ENCODE data around the gene GBP2.
A peak's percentile ranks its signal among the peaks of the same experiment; 100 is the strongest.

The GBP2 gene

GRCh38 chr1:89125913-89126580, at the start of gene GBP2:
Gene GBP2, minus strand, starts transcription at chr1:89126114. Its CDS starts 4,148 bp downstream, at chr1:89121966.
- in situ Hi-C loops (cut with MboI; ENCODE audit: low pct_unique_long_range_greater_than_20kb, low sequenced_read_pairs) = no loop called here
- peak; percentile 30 for DNase-seq

GRCh38 chr1:89174491-89174890, 48.6 kb upstream of the GBP2 start:
- in situ Hi-C loops (cut with MboI; ENCODE audit: low pct_unique_long_range_greater_than_20kb, low sequenced_read_pairs) = no loop called here
- DNase-seq = no peak

- in situ Hi-C loops (cut with MboI; ENCODE audit: low pct_unique_long_range_greater_than_20kb, low sequenced_read_pairs) = no loop called here
- DNase-seq = no peak
These were observed 46.7 kb upstream of the GBP2 start for GRCh38 chr1:89172468-89173143.

GRCh38 chr1:89171067-89171438, 45.1 kb upstream of the GBP2 start:
- DNase-seq = no peak
- in situ Hi-C loops (cut with MboI; ENCODE audit: low pct_unique_long_range_greater_than_20kb, low sequenced_read_pairs) = no loop called here

GRCh38 chr1:89170170-89171066, 44.5 kb upstream of the GBP2 start:
- DNase-seq = no peak
- in situ Hi-C loops (cut with MboI; ENCODE audit: low pct_unique_long_range_greater_than_20kb, low sequenced_read_pairs) = no loop called here

GRCh38 chr1:89169166-89169565, 43.3 kb upstream of the GBP2 start:
- in situ Hi-C loops (cut with MboI; ENCODE audit: low pct_unique_long_range_greater_than_20kb, low sequenced_read_pairs) = no loop called here
- no peak for DNase-seq

GRCh38 chr1:89167590-89168230, 41.8 kb upstream of the GBP2 start:
- DNase-seq = no peak
- in situ Hi-C loops (cut with MboI; ENCODE audit: low pct_unique_long_range_greater_than_20kb, low sequenced_read_pairs) = no loop called here

- in situ Hi-C loops (cut with MboI; ENCODE audit: low pct_unique_long_range_greater_than_20kb, low sequenced_read_pairs) = no loop called here
- no peak for DNase-seq
These were observed 40.8 kb upstream of the GBP2 start for GRCh38 chr1:89166705-89167104.

- in situ Hi-C loops (cut with MboI; ENCODE audit: low pct_unique_long_range_greater_than_20kb, low sequenced_read_pairs) = no loop called here
- no peak for DNase-seq
These were observed 39.9 kb upstream of the GBP2 start for GRCh38 chr1:89165811-89166210.

- in situ Hi-C loops (cut with MboI; ENCODE audit: low pct_unique_long_range_greater_than_20kb, low sequenced_read_pairs) = no loop called here
- no peak for DNase-seq
These were observed 25.1 kb upstream of the GBP2 start for GRCh38 chr1:89151047-89151446.

GRCh38 chr1:89149976-89150375, 24.1 kb upstream of the GBP2 start:
- DNase-seq = no peak
- in situ Hi-C loops (cut with MboI; ENCODE audit: low pct_unique_long_range_greater_than_20kb, low sequenced_read_pairs) = no loop called here

GRCh38 chr1:89149229-89149628, 23.3 kb upstream of the GBP2 start:
- in situ Hi-C loops (cut with MboI; ENCODE audit: low pct_unique_long_range_greater_than_20kb, low sequenced_read_pairs) = no loop called here

GRCh38 chr1:89147678-89148658, 22.1 kb upstream of the GBP2 start:
- in situ Hi-C loops (cut with MboI; ENCODE audit: low pct_unique_long_range_greater_than_20kb, low sequenced_read_pairs) = no loop called here
- no peak for DNase-seq

More at GRCh38 chr1:89149229-89149628, 23.3 kb upstream of the GBP2 start:
- no peak for DNase-seq

GRCh38 chr1:89146721-89147120, 20.8 kb upstream of the GBP2 start:
- no peak for DNase-seq
- in situ Hi-C loops (cut with MboI; ENCODE audit: low pct_unique_long_range_greater_than_20kb, low sequenced_read_pairs) = no loop called here

GRCh38 chr1:89143484-89143883, 17.6 kb upstream of the GBP2 start:
- in situ Hi-C loops (cut with MboI; ENCODE audit: low pct_unique_long_range_greater_than_20kb, low sequenced_read_pairs) = no loop called here
- DNase-seq = no peak

GRCh38 chr1:89142160-89142559, 16.2 kb upstream of the GBP2 start:
- in situ Hi-C loops (cut with MboI; ENCODE audit: low pct_unique_long_range_greater_than_20kb, low sequenced_read_pairs) = no loop called here
- DNase-seq = no peak

- in situ Hi-C loops (cut with MboI; ENCODE audit: low pct_unique_long_range_greater_than_20kb, low sequenced_read_pairs) = no loop called here
- no peak for DNase-seq
These were observed 7.8 kb upstream of the GBP2 start for GRCh38 chr1:89133747-89134146.

GRCh38 chr1:89130716-89131115, 4.8 kb upstream of the GBP2 start:
- DNase-seq = no peak
- in situ Hi-C loops (cut with MboI; ENCODE audit: low pct_unique_long_range_greater_than_20kb, low sequenced_read_pairs) = no loop called here
